PC-3 (cell line): ENCODE results near the gene VPS52.

Experiments
- CTCF ChIP-seq: fragments of 300-600 bp; sonication (generic); conservative IDR thresholded peaks from 2 replicates; pipeline ENCODE4 v1.5.1; 2017; ENCODE audit warnings: antibody characterized with exemption, low read depth, mild to moderate bottlenecking, low read length
- EZH2 ChIP-seq: fragments of 300-600 bp; sonication (generic); IDR thresholded peaks from one replicate; pipeline ENCODE4 v1.6.1; 2017; ENCODE audit warnings: antibody characterized with exemption, mild to moderate bottlenecking, low read length; ENCODE audit not compliant: unreplicated experiment
- EZH2phosphoT487 ChIP-seq: fragments of 300-600 bp; sonication (generic); IDR thresholded peaks from 2 replicates; pipeline ENCODE4 v1.6.1; 2018; ENCODE audit warnings: mild to moderate bottlenecking, antibody characterized with exemption, low read length, borderline replicate concordance

- TF ChIP-seq CTCF (no peak), EZH2 (no peak), EZH2phosphoT487 (no peak)
Measured at GRCh38 chr6:33252759-33253158, 18.9 kb downstream of the VPS52 start.
